ENCODE measurements around the gene CCDC195. TPM values are rescaled to one million over a fixed set of nuclear protein-coding genes. Genes with fewer than 3 reads are reported as not detected.

CCDC195 gene
- total and polyA plus RNA-seq, 2 experiments from 2014 or later = not detected

- WGBS, 2 experiments (ENCODE audit: low coverage in 1 of 2, low lambda C conversion rate in 2 of 2, missing lambda C conversion rate in 2 of 2) = 21 to 40% methylated on average over 1 of the region's 1 CpG
- H3K9me3 ChIP-seq (ENCODE audit: low read depth) = no peaks in the 10 kb centered on the region
- no peaks in the 10 kb centered on the region for H3K27me3 ChIP-seq (replicated peaks; ENCODE audit: insufficient read depth)
- no peak for DNase-seq
- in situ Hi-C loops (cut with MboI) = no loop called here
- no peak overlapping the region for H2AFZ ChIP-seq
- H3K9ac ChIP-seq = no peak overlapping the region
- no peak overlapping the region for H3K4me2 ChIP-seq (ENCODE audit: unreplicated experiment)
- H3K27ac ChIP-seq = no peak overlapping the region
- no peak overlapping the region for H3K4me3 ChIP-seq
- no peaks in the 10 kb centered on the region for H4K20me1 ChIP-seq (ENCODE audit: insufficient read depth)
- H3F3A ChIP-seq (ENCODE audit: insufficient read depth) = no peaks in the 10 kb centered on the region
- H3K79me2 ChIP-seq (ENCODE audit: insufficient read depth) = no peaks in the 10 kb centered on the region
- H3K4me1 ChIP-seq (ENCODE audit: insufficient read depth) = no peaks in the 10 kb centered on the region
- TF ChIP-seq EZH2 (IDR thresholded peaks at IDR 0.05; ENCODE audit: insufficient read depth, poor library complexity, severe bottlenecking) = no peak
- TF ChIP-seq EZH2phosphoT487 (IDR thresholded peaks at IDR 0.05; ENCODE audit: insufficient read depth, low read depth) = no peak
- H3K9me2 ChIP-seq (ENCODE audit: insufficient read depth) = no peaks in the 10 kb centered on the region
- no peaks in the 10 kb centered on the region for H3K36me3 ChIP-seq (ENCODE audit: low read depth)
These were observed 18.8 kb upstream of the CCDC195 start for GRCh38 chr2:224734949-224735348.

GRCh38 chr2:224731665-224732064, 15.5 kb upstream of the CCDC195 start:
- Histone ChIP-seq H3F3A (ENCODE audit: insufficient read depth) (no peaks in the 10 kb centered on the region), H3K27ac (no peak overlapping the region), H3K9me3 (ENCODE audit: low read depth) (no peaks in the 10 kb centered on the region), H3K36me3 (ENCODE audit: low read depth) (no peaks in the 10 kb centered on the region), H3K9ac (no peak overlapping the region), H3K4me1 (ENCODE audit: insufficient read depth) (no peaks in the 10 kb centered on the region), H2AFZ (no peak overlapping the region), H3K27me3 (replicated peaks; ENCODE audit: insufficient read depth) (no peaks in the 10 kb centered on the region), H3K4me2 (ENCODE audit: unreplicated experiment) (no peak overlapping the region), H4K20me1 (ENCODE audit: insufficient read depth) (no peaks in the 10 kb centered on the region), H3K79me2 (ENCODE audit: insufficient read depth) (no peaks in the 10 kb centered on the region), H3K9me2 (ENCODE audit: insufficient read depth) (no peaks in the 10 kb centered on the region), H3K4me3 (no peak overlapping the region)
- WGBS, 2 experiments (ENCODE audit: low coverage in 1 of 2, low lambda C conversion rate in 2 of 2, missing lambda C conversion rate in 2 of 2) = 8 to 17% methylated on average over 1 of the region's 1 CpG
- no peak for DNase-seq
- in situ Hi-C loops (cut with MboI) = no loop called here
- TF ChIP-seq EZH2 (IDR thresholded peaks at IDR 0.05; ENCODE audit: insufficient read depth, poor library complexity, severe bottlenecking) (no peak), EZH2phosphoT487 (IDR thresholded peaks at IDR 0.05; ENCODE audit: insufficient read depth, low read depth) (no peak)

- in situ Hi-C loops (cut with MboI) = no loop called here
- Histone ChIP-seq H3F3A (ENCODE audit: insufficient read depth) (no peaks in the 10 kb centered on the region), H3K4me1 (ENCODE audit: insufficient read depth) (no peaks in the 10 kb centered on the region), H3K36me3 (ENCODE audit: low read depth) (no peaks in the 10 kb centered on the region), H4K20me1 (ENCODE audit: insufficient read depth) (no peaks in the 10 kb centered on the region), H3K79me2 (ENCODE audit: insufficient read depth) (no peaks in the 10 kb centered on the region), H2AFZ (no peak overlapping the region), H3K27me3 (replicated peaks; ENCODE audit: insufficient read depth) (no peaks in the 10 kb centered on the region), H3K9ac (no peak overlapping the region), H3K4me3 (no peak overlapping the region), H3K9me2 (ENCODE audit: insufficient read depth) (no peaks in the 10 kb centered on the region), H3K9me3 (ENCODE audit: low read depth) (no peaks in the 10 kb centered on the region), H3K27ac (no peak overlapping the region), H3K4me2 (ENCODE audit: unreplicated experiment) (no peak overlapping the region)
- DNase-seq = no peak
- WGBS, 2 experiments (ENCODE audit: low coverage in 1 of 2, low lambda C conversion rate in 2 of 2, missing lambda C conversion rate in 2 of 2) = 30 to 36% methylated on average over 1 of the region's 1 CpG
- no peak for TF ChIP-seq EZH2 (IDR thresholded peaks at IDR 0.05; ENCODE audit: insufficient read depth, poor library complexity, severe bottlenecking)
- no peak for TF ChIP-seq EZH2phosphoT487 (IDR thresholded peaks at IDR 0.05; ENCODE audit: insufficient read depth, low read depth)
These were observed 13.3 kb upstream of the CCDC195 start for GRCh38 chr2:224729435-224729834.

GRCh38 chr2:224724331-224724730, 8.2 kb upstream of the CCDC195 start:
- in situ Hi-C loops (cut with MboI) = no loop called here
- no peak overlapping the region for H3K9ac ChIP-seq
- WGBS, 2 experiments (ENCODE audit: low coverage in 1 of 2, low lambda C conversion rate in 2 of 2, missing lambda C conversion rate in 2 of 2) = 22 to 29% methylated on average over 2 of the region's 2 CpGs

More at GRCh38 chr2:224724331-224724730, 8.2 kb upstream of the CCDC195 start:
- no peak overlapping the region for H3K27ac ChIP-seq
- no peaks in the 10 kb centered on the region for H4K20me1 ChIP-seq (ENCODE audit: insufficient read depth)
- no peaks in the 10 kb centered on the region for H3K27me3 ChIP-seq (replicated peaks; ENCODE audit: insufficient read depth)
- TF ChIP-seq EZH2phosphoT487 (IDR thresholded peaks at IDR 0.05; ENCODE audit: insufficient read depth, low read depth) = no peak
- no peak for TF ChIP-seq EZH2 (IDR thresholded peaks at IDR 0.05; ENCODE audit: insufficient read depth, poor library complexity, severe bottlenecking)
- no peaks in the 10 kb centered on the region for H3K9me2 ChIP-seq (ENCODE audit: insufficient read depth)
- peaks cover 19% of the 10 kb centered on the region for H3K4me1 ChIP-seq (ENCODE audit: insufficient read depth)
- H3K4me2 ChIP-seq (ENCODE audit: unreplicated experiment) = no peak overlapping the region
- H3K79me2 ChIP-seq (ENCODE audit: insufficient read depth) = no peaks in the 10 kb centered on the region
- H3F3A ChIP-seq (ENCODE audit: insufficient read depth) = peaks cover 19% of the 10 kb centered on the region
- H3K36me3 ChIP-seq (ENCODE audit: low read depth) = no peaks in the 10 kb centered on the region
- DNase-seq = no peak
- H3K9me3 ChIP-seq (ENCODE audit: low read depth) = no peaks in the 10 kb centered on the region
- no peak overlapping the region for H3K4me3 ChIP-seq
- H2AFZ ChIP-seq = no peak overlapping the region
